Measurements from ENCODE around the gene MMP15. TPM values are rescaled to one million over a fixed set of nuclear protein-coding genes. Genes with fewer than 3 reads are reported as not detected.
A peak's percentile ranks its signal among the peaks of the same experiment; 100 is the strongest.
"Not testable (repeated sequence)": the region's sequence is repeated elsewhere in the genome, so short reads cannot be mapped to it uniquely, and the experiment has no call there.

The MMP15 gene
- total RNA-seq, 1 donor from 2014 or later, result 16.3 TPM

DNA sequence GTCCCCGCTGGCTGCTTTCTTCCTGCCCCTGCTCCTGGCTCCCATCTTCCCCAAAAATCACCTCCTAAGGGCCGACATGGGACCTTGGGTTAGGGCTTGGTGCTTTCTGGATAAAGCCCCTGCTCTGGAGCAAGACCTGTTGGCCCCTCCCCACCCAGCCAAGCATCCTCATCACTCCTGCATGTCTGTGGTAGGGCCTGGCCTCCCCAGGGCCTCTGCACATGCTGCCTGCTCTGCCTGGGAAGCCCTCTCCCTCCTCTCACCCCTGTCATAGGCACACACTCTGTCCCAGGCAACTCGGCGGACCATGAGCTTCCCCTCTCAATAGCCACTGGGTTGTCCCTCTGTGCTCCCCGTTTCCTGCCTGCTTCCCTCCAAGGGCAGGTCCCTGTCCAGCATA is 68.5 kb downstream of the MMP15 start:
- peaks cover 18% of the 10 kb centered on the region for H3K27me3 Mint-ChIP-seq (ENCODE audit: low read depth)
- no peaks in the 10 kb centered on the region for H3K9me3 Mint-ChIP-seq
- H3K4me1 Mint-ChIP-seq, result no peaks in the 10 kb centered on the region
- H3K4me3 Mint-ChIP-seq, result no peak overlapping the region
- TF ChIP-seq CTCF (IDR thresholded peaks at IDR 0.05; ENCODE audit: unreplicated experiment), result no peak
- H3K36me3 Mint-ChIP-seq, result no peaks in the 10 kb centered on the region
- no peak for DNase-seq (ENCODE audit: low spot score in 2 of 2, unreplicated experiment in 2 of 2)
- peak overlapping the region; percentile 39 for H3K27ac Mint-ChIP-seq

DNA sequence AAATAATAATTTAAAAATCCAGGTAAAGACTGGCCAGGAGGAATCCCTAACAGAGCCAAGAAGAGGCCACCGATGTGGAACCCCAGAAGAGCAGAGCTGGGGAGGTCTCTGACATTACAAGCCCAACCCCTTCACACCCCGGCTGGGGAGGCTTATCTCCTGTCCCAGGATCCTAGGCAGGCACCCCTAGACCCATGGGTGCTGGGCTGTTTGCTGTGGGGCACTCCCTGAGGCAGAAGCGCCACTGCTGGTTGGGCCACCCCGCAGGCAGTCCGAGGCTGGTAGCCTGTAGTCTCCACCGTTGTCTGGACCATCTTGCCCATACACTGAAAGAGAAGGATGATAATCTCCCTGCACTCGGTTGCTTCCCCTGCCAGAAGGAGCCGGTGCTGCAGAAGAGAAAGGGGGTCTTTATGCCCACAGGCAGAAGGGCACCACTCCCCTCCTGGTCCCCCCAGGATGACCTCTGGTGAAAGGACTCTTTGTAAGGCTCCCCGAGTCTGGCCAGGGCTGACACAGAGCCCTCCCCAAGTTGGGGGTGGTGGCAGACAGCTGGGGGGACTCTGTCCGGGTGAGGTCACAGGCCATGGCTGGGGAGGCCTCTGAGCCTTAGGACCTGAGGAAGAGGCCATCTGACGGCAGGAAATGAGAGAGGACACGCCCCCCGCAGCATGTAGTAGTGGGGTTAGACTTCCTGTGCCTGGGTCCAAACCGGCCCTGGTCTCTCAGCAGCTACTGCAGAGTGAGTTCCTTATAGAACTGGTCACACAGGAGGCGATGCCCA is 69.4 kb downstream of the MMP15 start:
- no peak for DNase-seq (ENCODE audit: low spot score in 2 of 2, unreplicated experiment in 2 of 2)
- Mint-ChIP-seq H3K9me3 (no peaks in the 10 kb centered on the region), H3K4me1 (no peaks in the 10 kb centered on the region), H3K27me3 (ENCODE audit: low read depth) (peaks cover 18% of the 10 kb centered on the region), H3K36me3 (no peaks in the 10 kb centered on the region), H3K4me3 (no peak overlapping the region), H3K27ac (no peak overlapping the region)
- no peak for TF ChIP-seq CTCF (IDR thresholded peaks at IDR 0.05; ENCODE audit: unreplicated experiment)

GRCh38 chr16:58095575-58095960 is 70.0 kb downstream of the MMP15 start:
- not testable (repeated sequence) for DNase-seq (ENCODE audit: low spot score in 2 of 2, unreplicated experiment in 2 of 2); H3K36me3 Mint-ChIP-seq; H3K4me3 Mint-ChIP-seq; H3K27ac Mint-ChIP-seq; H3K4me1 Mint-ChIP-seq; H3K9me3 Mint-ChIP-seq
- H3K27me3 Mint-ChIP-seq (ENCODE audit: low read depth), result peaks cover 18% of the 10 kb centered on the region

DNA sequence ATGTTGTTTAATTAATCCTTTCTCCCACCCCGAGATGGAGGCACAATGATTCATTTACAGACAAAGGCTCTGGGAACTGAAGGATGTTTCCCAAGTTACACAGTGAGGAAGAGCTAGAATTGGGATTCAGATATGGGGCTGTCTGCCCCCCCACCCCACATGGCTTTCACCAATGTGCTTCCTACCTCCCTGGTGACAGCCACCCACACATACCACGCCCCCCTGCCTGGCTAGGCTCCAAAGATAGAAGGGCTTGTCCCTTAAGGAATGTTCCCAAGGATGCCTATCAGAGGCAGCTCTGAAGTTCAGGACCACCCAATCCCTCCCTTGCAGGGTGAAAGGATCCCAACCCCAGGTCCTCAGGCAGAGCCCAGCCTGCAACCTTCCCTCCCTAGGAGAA is 70.7 kb downstream of the MMP15 start:
- no peaks in the 10 kb centered on the region for H3K36me3 Mint-ChIP-seq
- no peaks in the 10 kb centered on the region for H3K4me1 Mint-ChIP-seq

More for the DNA sequence above, 70.7 kb downstream of the MMP15 start:
- no peak overlapping the region for H3K4me3 Mint-ChIP-seq
- H3K27ac Mint-ChIP-seq, result no peak overlapping the region
- peaks cover 18% of the 10 kb centered on the region for H3K27me3 Mint-ChIP-seq (ENCODE audit: low read depth)
- no peak for TF ChIP-seq CTCF (IDR thresholded peaks at IDR 0.05; ENCODE audit: unreplicated experiment)
- DNase-seq (ENCODE audit: low spot score in 2 of 2, unreplicated experiment in 2 of 2), result no peak
- no peaks in the 10 kb centered on the region for H3K9me3 Mint-ChIP-seq

Other genes with a start within 250 kb of the MMP15 start
- 33.3 to 38.7 TPM (median 35.3 TPM) in 3 replicates for gene KIFC3, start 223.3 kb upstream of the MMP15 start, total RNA-seq
- gene CNGB1, start 54.6 kb upstream of the MMP15 start, total RNA-seq, result 0.07 to 0.27 TPM (median 0.14 TPM) in 3 replicates
- 13.5 to 16.5 TPM (median 15.0 TPM) in 3 replicates for gene ZNF319, start 25.1 kb upstream of the MMP15 start, total RNA-seq
- gene USB1, start 24.3 kb upstream of the MMP15 start, total RNA-seq, result 34.5 to 38.3 TPM (median 36.3 TPM) in 3 replicates
- gene CFAP20, start 103.6 kb downstream of the MMP15 start, total RNA-seq, result 39.6 to 41.6 TPM (median 41.4 TPM) in 3 replicates
- gene CSNK2A2, start 172.4 kb downstream of the MMP15 start, total RNA-seq, result 76.8 to 80.9 TPM (median 79.3 TPM) in 3 replicates

Measured in mesothelial cell of epicardium (in vitro differentiated cells).